Measurements from ENCODE around the gene KLK10.

Gene KLK10

GRCh38 chr19:51019544-51019925, at the start of gene KLK10:
TSS of gene KLK10 (minus strand) at chr19:51019709. CDS start at chr19:51019130, 579 bp downstream.
- Mint-ChIP-seq H3K27ac (peak within 1 kb of the TSS; percentile 50), H3K9me3 (peaks cover 16% of the 10 kb centered on the region), H3K4me1 (peaks cover 26% of the 10 kb centered on the region)

GRCh38 chr19:51066393-51067186, 47.1 kb upstream of the KLK10 start:
- no peak overlapping the region for H3K27ac Mint-ChIP-seq
- no peak for ATAC-seq
- peaks cover 14% of the 10 kb centered on the region for H3K9me3 Mint-ChIP-seq
- no peak overlapping the region for H3K4me3 Mint-ChIP-seq
- peaks cover 9% of the 10 kb centered on the region for H3K27me3 Mint-ChIP-seq
- no peaks in the 10 kb centered on the region for H3K4me1 Mint-ChIP-seq
- no peaks in the 10 kb centered on the region for H3K36me3 Mint-ChIP-seq

More at GRCh38 chr19:51019544-51019925, at the start of gene KLK10:
- Mint-ChIP-seq H3K27me3 (peaks cover 82% of the 10 kb centered on the region), H3K4me3 (peak within 1 kb of the TSS; percentile 24), H3K36me3 (peaks cover 18% of the 10 kb centered on the region)
- no peak for ATAC-seq

DNA sequence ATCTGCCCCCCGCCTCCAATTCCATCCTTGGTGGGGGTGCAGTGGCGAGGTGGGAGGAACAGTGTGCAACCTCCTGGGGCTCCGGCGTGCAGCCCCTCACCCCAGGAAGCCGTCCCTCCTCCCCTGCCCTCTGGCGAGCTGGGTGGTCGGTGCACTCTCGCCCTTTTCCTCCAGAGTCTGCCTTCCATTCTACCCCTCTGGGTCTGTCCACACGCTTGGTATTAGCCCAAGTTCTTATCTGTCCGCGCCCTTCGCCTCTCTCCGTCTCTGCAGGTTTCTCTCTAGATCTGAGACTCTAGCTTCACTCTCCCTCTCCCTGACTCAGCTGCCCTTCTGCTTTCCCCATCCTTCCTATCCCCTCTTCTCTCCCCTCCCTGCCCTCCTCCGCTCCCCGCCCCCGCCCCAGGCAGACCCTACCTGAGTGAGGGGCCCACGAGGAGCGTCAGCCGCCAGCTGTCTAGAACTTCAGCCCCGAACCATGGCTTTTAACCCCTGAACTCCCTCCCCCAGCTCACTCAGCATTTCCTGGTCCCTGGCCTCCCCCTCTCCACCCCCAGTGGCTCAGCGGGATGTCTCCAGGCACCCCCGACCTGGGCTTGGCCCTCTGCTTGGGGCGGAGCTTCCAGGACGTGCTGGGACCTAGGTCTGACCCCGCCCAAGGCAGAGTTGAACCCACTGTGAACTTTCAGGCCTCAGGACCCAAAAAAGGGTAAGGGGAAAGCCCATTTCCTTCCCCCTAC, 45.9 kb upstream of the KLK10 start:
- Mint-ChIP-seq H3K27me3 (peaks cover 21% of the 10 kb centered on the region), H3K4me3 (no peak overlapping the region), H3K36me3 (no peaks in the 10 kb centered on the region), H3K27ac (no peak overlapping the region), H3K9me3 (peaks cover 22% of the 10 kb centered on the region), H3K4me1 (no peaks in the 10 kb centered on the region)
- ATAC-seq: no peak

- ATAC-seq: no peak
- H3K27ac Mint-ChIP-seq: no peak within 1 kb of the TSS
- no peak within 1 kb of the TSS for H3K4me3 Mint-ChIP-seq
- H3K36me3 Mint-ChIP-seq: no peaks in the 10 kb centered on the region
- no peaks in the 10 kb centered on the region for H3K4me1 Mint-ChIP-seq
- H3K9me3 Mint-ChIP-seq: peaks cover 26% of the 10 kb centered on the region
- peaks cover 28% of the 10 kb centered on the region for H3K27me3 Mint-ChIP-seq
Measured at GRCh38 chr19:51064534-51065220, 45.2 kb upstream of the KLK10 start, which contains the start of gene KLK13. TSS of gene KLK13 (minus strand) at chr19:51065092. CDS start at chr19:51065067, 25 bp downstream.

DNA sequence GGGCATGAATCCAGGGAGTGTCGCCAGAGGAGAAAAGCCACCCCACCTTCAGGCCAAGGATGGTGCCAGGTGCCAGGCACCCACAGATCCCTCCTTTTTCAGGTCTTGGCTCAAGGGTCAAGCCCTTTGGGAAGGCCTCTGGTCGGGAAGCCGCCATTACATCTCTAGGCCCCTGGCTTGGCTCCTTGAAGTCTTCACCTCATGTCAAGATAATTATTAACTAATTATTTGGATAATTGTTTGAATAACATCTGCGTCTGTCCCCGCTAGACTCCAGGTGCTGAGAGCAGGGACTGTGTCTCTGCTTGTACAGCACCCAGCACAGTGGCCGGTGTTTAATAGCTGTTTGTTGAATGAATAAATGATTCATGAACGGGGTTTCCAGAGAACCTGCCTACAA, 44.2 kb upstream of the KLK10 start:
- no peak for ATAC-seq
- H3K27ac Mint-ChIP-seq: no peak overlapping the region
- no peaks in the 10 kb centered on the region for H3K36me3 Mint-ChIP-seq
- H3K4me3 Mint-ChIP-seq: no peak overlapping the region
- peaks cover 29% of the 10 kb centered on the region for H3K9me3 Mint-ChIP-seq
- no peaks in the 10 kb centered on the region for H3K4me1 Mint-ChIP-seq
- H3K27me3 Mint-ChIP-seq: peaks cover 32% of the 10 kb centered on the region

- H3K27ac Mint-ChIP-seq: no peak overlapping the region
- H3K36me3 Mint-ChIP-seq: no peaks in the 10 kb centered on the region
- H3K4me1 Mint-ChIP-seq: no peaks in the 10 kb centered on the region
- peaks cover 47% of the 10 kb centered on the region for H3K27me3 Mint-ChIP-seq
- no peak overlapping the region for H3K4me3 Mint-ChIP-seq
- no peak for ATAC-seq
- peaks cover 21% of the 10 kb centered on the region for H3K9me3 Mint-ChIP-seq
Measured at GRCh38 chr19:51060973-51061372, 41.5 kb upstream of the KLK10 start.

GRCh38 chr19:51060336-51060735, 40.8 kb upstream of the KLK10 start:
- H3K27me3 Mint-ChIP-seq: peaks cover 52% of the 10 kb centered on the region
- no peaks in the 10 kb centered on the region for H3K4me1 Mint-ChIP-seq
- ATAC-seq: no peak
- no peaks in the 10 kb centered on the region for H3K36me3 Mint-ChIP-seq
- H3K27ac Mint-ChIP-seq: no peak overlapping the region
- H3K4me3 Mint-ChIP-seq: no peak overlapping the region
- peaks cover 22% of the 10 kb centered on the region for H3K9me3 Mint-ChIP-seq

- H3K4me1 Mint-ChIP-seq: no peaks in the 10 kb centered on the region
- peaks cover 22% of the 10 kb centered on the region for H3K9me3 Mint-ChIP-seq
- H3K27me3 Mint-ChIP-seq: peaks cover 57% of the 10 kb centered on the region
- H3K36me3 Mint-ChIP-seq: no peaks in the 10 kb centered on the region
- no peak for ATAC-seq
- H3K27ac Mint-ChIP-seq: no peak overlapping the region
- H3K4me3 Mint-ChIP-seq: no peak overlapping the region
Measured at GRCh38 chr19:51059715-51060114, 40.2 kb upstream of the KLK10 start.

DNA sequence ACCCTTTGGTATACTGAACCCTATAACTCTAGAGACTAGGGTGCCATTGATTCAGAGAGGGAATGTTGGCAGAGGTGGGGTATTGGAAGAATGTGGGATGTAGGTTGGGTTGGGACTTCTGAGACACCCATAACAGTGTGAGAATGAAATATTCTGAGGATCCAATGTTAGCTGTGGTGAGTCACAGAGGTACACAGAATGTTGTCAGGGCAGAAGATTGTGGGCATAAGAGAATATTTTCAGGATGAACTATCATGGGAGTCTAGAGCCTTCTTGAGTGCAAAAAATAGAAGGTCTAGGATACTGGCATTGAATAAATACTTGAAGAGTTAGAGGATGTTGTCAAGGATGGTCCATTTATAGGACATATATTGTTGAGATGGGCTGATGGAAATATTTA, 36.4 kb upstream of the KLK10 start:
- peaks cover 13% of the 10 kb centered on the region for H3K9me3 Mint-ChIP-seq
- H3K36me3 Mint-ChIP-seq: no peaks in the 10 kb centered on the region
- no peak overlapping the region for H3K4me3 Mint-ChIP-seq
- peaks cover 61% of the 10 kb centered on the region for H3K27me3 Mint-ChIP-seq
- no peaks in the 10 kb centered on the region for H3K4me1 Mint-ChIP-seq
- no peak overlapping the region for H3K27ac Mint-ChIP-seq
- ATAC-seq: no peak

DNA sequence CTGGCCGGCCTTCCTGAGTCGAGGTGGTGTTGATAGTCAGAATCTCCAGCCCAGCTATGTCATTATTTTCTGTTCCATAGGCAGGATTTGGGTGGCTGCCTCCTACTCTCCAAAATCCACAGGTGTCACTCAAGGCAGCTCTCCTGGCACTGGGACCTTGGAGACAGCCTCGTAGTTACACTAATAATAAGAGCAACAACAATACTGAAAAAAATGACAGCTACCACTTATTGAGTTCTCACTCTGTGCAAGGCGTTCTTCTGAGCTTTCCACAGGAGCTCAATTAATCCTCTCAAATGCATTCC, 27.5 kb upstream of the KLK10 start:
- no peak for ATAC-seq
- no peak overlapping the region for H3K4me3 Mint-ChIP-seq
- H3K4me1 Mint-ChIP-seq: no peaks in the 10 kb centered on the region
- H3K27ac Mint-ChIP-seq: no peak overlapping the region
- peaks cover 9% of the 10 kb centered on the region for H3K9me3 Mint-ChIP-seq
- H3K27me3 Mint-ChIP-seq: peaks cover 7% of the 10 kb centered on the region
- H3K36me3 Mint-ChIP-seq: no peaks in the 10 kb centered on the region

DNA sequence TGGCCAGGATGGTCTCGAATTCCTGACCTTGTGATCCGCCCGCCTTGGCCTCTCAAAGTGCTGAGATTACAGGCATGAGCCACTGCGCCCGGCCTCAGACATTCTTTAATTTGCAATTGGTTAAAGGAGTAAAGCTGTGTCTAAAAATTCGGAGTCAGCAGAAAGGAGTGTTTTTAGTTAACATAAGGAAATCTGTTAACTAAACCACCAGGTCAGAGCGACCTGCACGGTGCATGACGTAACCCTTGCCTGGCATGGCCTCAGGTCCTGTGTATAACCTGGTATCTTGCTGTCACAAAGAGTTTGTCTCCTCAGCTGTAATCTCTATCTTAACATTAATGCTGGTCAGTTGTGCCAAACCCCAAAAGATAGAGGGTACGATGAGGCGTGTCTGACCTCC, 24.8 kb upstream of the KLK10 start:
- H3K27ac Mint-ChIP-seq: no peak overlapping the region
- peaks cover 9% of the 10 kb centered on the region for H3K9me3 Mint-ChIP-seq
- H3K27me3 Mint-ChIP-seq: peaks cover 5% of the 10 kb centered on the region
- no peak overlapping the region for H3K4me3 Mint-ChIP-seq
- H3K4me1 Mint-ChIP-seq: no peaks in the 10 kb centered on the region
- ATAC-seq: no peak
- H3K36me3 Mint-ChIP-seq: no peaks in the 10 kb centered on the region

DNA sequence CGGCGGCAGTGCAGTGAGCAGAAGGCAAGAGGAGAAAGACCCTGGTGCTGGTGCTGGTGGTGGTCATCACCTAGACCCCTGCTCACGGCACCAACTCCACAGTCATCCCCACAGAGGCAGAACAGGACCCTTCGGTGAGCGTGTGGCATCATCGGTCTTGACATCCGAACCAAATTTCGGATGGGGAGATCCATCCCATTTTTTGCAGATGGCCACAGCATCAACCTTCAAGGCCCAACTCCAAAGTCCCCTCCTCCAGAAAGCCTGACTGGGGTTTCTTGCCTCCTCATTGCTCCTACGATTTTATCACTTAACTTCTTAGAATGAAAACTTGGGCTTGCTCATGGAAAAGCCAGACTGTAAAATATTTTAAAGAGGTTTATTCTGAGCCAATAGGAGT, 24.0 kb upstream of the KLK10 start:
- no peaks in the 10 kb centered on the region for H3K4me1 Mint-ChIP-seq
- H3K27me3 Mint-ChIP-seq: no peaks in the 10 kb centered on the region
- H3K9me3 Mint-ChIP-seq: peaks cover 6% of the 10 kb centered on the region
- H3K4me3 Mint-ChIP-seq: no peak overlapping the region
- ATAC-seq: no peak
- H3K27ac Mint-ChIP-seq: no peak overlapping the region
- no peaks in the 10 kb centered on the region for H3K36me3 Mint-ChIP-seq

- Mint-ChIP-seq H3K36me3 (no peaks in the 10 kb centered on the region), H3K4me3 (no peak overlapping the region), H3K27me3 (peaks cover 7% of the 10 kb centered on the region), H3K9me3 (peaks cover 2% of the 10 kb centered on the region), H3K4me1 (no peaks in the 10 kb centered on the region), H3K27ac (no peak overlapping the region)
- no peak for ATAC-seq
Measured at GRCh38 chr19:51040151-51040550, 20.6 kb upstream of the KLK10 start.

DNA sequence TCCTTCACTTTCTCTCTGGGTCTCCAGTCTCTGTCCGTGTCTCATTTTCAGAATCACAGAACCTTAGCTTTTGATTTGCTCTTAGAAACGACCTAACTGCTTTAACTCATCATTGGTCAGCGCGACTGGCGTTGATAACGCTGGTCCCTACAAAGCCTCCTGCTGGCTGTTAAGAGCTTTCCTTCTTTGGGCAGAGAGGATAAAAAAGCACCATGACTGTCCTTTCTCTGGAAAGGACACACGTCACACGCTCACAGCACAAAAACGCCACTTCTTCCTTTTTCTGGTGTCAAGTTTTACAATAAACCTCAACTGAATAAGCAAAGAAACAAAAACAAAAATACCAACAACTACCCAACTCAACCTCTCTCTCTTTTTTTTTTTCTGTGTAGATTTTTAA, 17.0 kb upstream of the KLK10 start:
- Mint-ChIP-seq H3K4me1 (no peaks in the 10 kb centered on the region), H3K9me3 (peaks cover under 1% of the 10 kb centered on the region)
- no peak for ATAC-seq

GRCh38 chr19:51034704-51035103, 15.2 kb upstream of the KLK10 start, which contains the start of gene KLK12:
TSS of gene KLK12 (minus strand) at chr19:51035002. CDS start at chr19:51034621, 381 bp downstream.
- Mint-ChIP-seq H3K4me3 (no peak within 1 kb of the TSS), H3K4me1 (no peaks in the 10 kb centered on the region), H3K9me3 (peaks cover 12% of the 10 kb centered on the region), H3K27ac (no peak within 1 kb of the TSS), H3K27me3 (peaks cover 52% of the 10 kb centered on the region), H3K36me3 (no peaks in the 10 kb centered on the region)
- no peak for ATAC-seq

More for the DNA sequence above, 17.0 kb upstream of the KLK10 start:
- Mint-ChIP-seq H3K27ac (no peak overlapping the region), H3K36me3 (no peaks in the 10 kb centered on the region), H3K27me3 (peaks cover 39% of the 10 kb centered on the region), H3K4me3 (no peak overlapping the region)
